CD4-positive, alpha-beta T cell treated with Interleukin-1 beta for 1 hour (primary cell): Measurements from ENCODE around the gene WHRN.

Experiments used
- DNase-seq, 2 donors: peaks; one replicate each; pipeline ENCODE4 v3.0.0-alpha.2; 2020 to 2022

WHRN gene

GRCh38 chr9:114469091-114469853 lies 36.0 kb downstream of the WHRN start:
- DNase-seq: no peak

- no peak for DNase-seq
Observed at GRCh38 chr9:114467910-114468309, 37.4 kb downstream of the WHRN start.

- no peak for DNase-seq
Observed at GRCh38 chr9:114467226-114467750, 38.0 kb downstream of the WHRN start.

- DNase-seq: no peak
Observed at GRCh38 chr9:114465906-114466900, 39.1 kb downstream of the WHRN start.

GRCh38 chr9:114465417-114465816 lies 39.9 kb downstream of the WHRN start:
- DNase-seq: no peak

GRCh38 chr9:114464281-114465051 lies 40.8 kb downstream of the WHRN start:
- DNase-seq: no peak

GRCh38 chr9:114462791-114463190 lies 42.5 kb downstream of the WHRN start:
- DNase-seq: no peak

- no peak for DNase-seq
Observed at GRCh38 chr9:114461468-114461867, 43.8 kb downstream of the WHRN start.

- no peak for DNase-seq
Observed at GRCh38 chr9:114460513-114461199, 44.6 kb downstream of the WHRN start.

GRCh38 chr9:114459464-114459863 lies 45.8 kb downstream of the WHRN start:
- DNase-seq: no peak

GRCh38 chr9:114456929-114457328 lies 48.3 kb downstream of the WHRN start:
- DNase-seq: no peak

- DNase-seq: no peak
Observed at GRCh38 chr9:114454652-114455051, 50.6 kb downstream of the WHRN start.

GRCh38 chr9:114452219-114453165 lies 52.8 kb downstream of the WHRN start:
- DNase-seq: peak in 1 of 2 donors; percentile 47

- no peak for DNase-seq
Observed at GRCh38 chr9:114451707-114452031, 53.6 kb downstream of the WHRN start.

- peak; percentile 42 to 56 for DNase-seq
Observed at GRCh38 chr9:114450833-114451706, 54.2 kb downstream of the WHRN start.

- no peak for DNase-seq
Observed at GRCh38 chr9:114450181-114450580, 55.1 kb downstream of the WHRN start.

- no peak for DNase-seq
Observed at GRCh38 chr9:114449236-114449635, 56.0 kb downstream of the WHRN start.

- DNase-seq: no peak
Observed at GRCh38 chr9:114448706-114449105, 56.6 kb downstream of the WHRN start.

- DNase-seq: no peak
Observed at GRCh38 chr9:114446672-114447450, 58.4 kb downstream of the WHRN start.
